GM21529 (cell line): ENCODE results near the gene INPP5A.
"Not testable (repeated sequence)": the region's sequence is repeated elsewhere in the genome, so short reads cannot be mapped to it uniquely, and the experiment has no call there.

Experiments used
- ATAC-seq: cut with Tn5 transposase; IDR thresholded peaks from one replicate; pipeline ENCODE4 v1.9.1; 2021; ENCODE audit not compliant: unreplicated experiment

INPP5A gene

GRCh38 chr10:132735341-132735775 is 197.8 kb downstream of the INPP5A start:
- ATAC-seq: no peak

GRCh38 chr10:132735923-132736391 is 198.4 kb downstream of the INPP5A start:
- no peak for ATAC-seq

GRCh38 chr10:132737390-132738048 is 199.9 kb downstream of the INPP5A start:
- no peak for ATAC-seq

GRCh38 chr10:132738454-132739224 is 201.1 kb downstream of the INPP5A start:
- no peak for ATAC-seq

GRCh38 chr10:132739225-132739613 is 201.6 kb downstream of the INPP5A start:
- ATAC-seq: no peak

GRCh38 chr10:132740588-132740987 is 203.0 kb downstream of the INPP5A start:
- ATAC-seq: no peak

GRCh38 chr10:132742167-132742836 is 204.7 kb downstream of the INPP5A start:
- no peak for ATAC-seq

- ATAC-seq: no peak
Observed at GRCh38 chr10:132742837-132743194, 205.2 kb downstream of the INPP5A start.

- ATAC-seq: not testable (repeated sequence)
Observed at GRCh38 chr10:132743196-132743924, 205.8 kb downstream of the INPP5A start.

- ATAC-seq: no peak
Observed at GRCh38 chr10:132743925-132744490, 206.4 kb downstream of the INPP5A start.

GRCh38 chr10:132744839-132745238 is 207.3 kb downstream of the INPP5A start:
- no peak for ATAC-seq

GRCh38 chr10:132745511-132745910 is 207.9 kb downstream of the INPP5A start:
- ATAC-seq: no peak

- no peak for ATAC-seq
Observed at GRCh38 chr10:132745971-132746370, 208.4 kb downstream of the INPP5A start.

- ATAC-seq: no peak
Observed at GRCh38 chr10:132746386-132746785, 208.8 kb downstream of the INPP5A start.

- ATAC-seq: no peak
Observed at GRCh38 chr10:132746801-132747625, 209.4 kb downstream of the INPP5A start.

- no peak for ATAC-seq
Observed at GRCh38 chr10:132748135-132748534, 210.5 kb downstream of the INPP5A start.

GRCh38 chr10:132748545-132749370 is 211.2 kb downstream of the INPP5A start:
- no peak for ATAC-seq

GRCh38 chr10:132749371-132749795 is 211.8 kb downstream of the INPP5A start:
- no peak for ATAC-seq

GRCh38 chr10:132750936-132751335 is 213.3 kb downstream of the INPP5A start:
- ATAC-seq: no peak
